HG03378 (cell line): ENCODE data around the gene ANKRD35.
"Not testable (repeated sequence)": the region's sequence is repeated elsewhere in the genome, so short reads cannot be mapped to it uniquely, and the experiment has no call there.

ENCODE experiments used
- ATAC-seq: cut with Tn5 transposase; IDR thresholded peaks from one replicate; pipeline ENCODE4 v1.9.1; 2021; ENCODE audit warnings: mild to moderate bottlenecking, moderate library complexity; ENCODE audit not compliant: unreplicated experiment

ANKRD35 gene

GRCh38 chr1:145858901-145859490 lies 26.7 kb downstream of the ANKRD35 start, which contains the start of gene PIAS3:
PIAS3 (minus strand) TSS chr1:145859081; CDS start chr1:145858990, 91 bp downstream.
- ATAC-seq = peak; percentile 56

- ATAC-seq = no peak
These were observed 27.3 kb downstream of the ANKRD35 start for GRCh38 chr1:145858238-145858900.

- ATAC-seq = no peak
These were observed 28.5 kb downstream of the ANKRD35 start for GRCh38 chr1:145857170-145857569.

GRCh38 chr1:145855426-145855948 lies 30.2 kb downstream of the ANKRD35 start:
- ATAC-seq = no peak

GRCh38 chr1:145849356-145850160 lies 36.1 kb downstream of the ANKRD35 start:
- no peak for ATAC-seq

- no peak for ATAC-seq
These were observed 37.8 kb downstream of the ANKRD35 start for GRCh38 chr1:145847827-145848226.

- no peak for ATAC-seq
These were observed 39.5 kb downstream of the ANKRD35 start for GRCh38 chr1:145846201-145846612.

- ATAC-seq = peak; percentile 46
These were observed 40.0 kb downstream of the ANKRD35 start, which contains the start of gene NUDT17 for GRCh38 chr1:145845514-145846161. NUDT17 (plus strand) TSS chr1:145845630; CDS start chr1:145845641, 11 bp downstream.

- ATAC-seq = peak; percentile 83
These were observed 40.5 kb downstream of the ANKRD35 start for GRCh38 chr1:145845144-145845513.

- no peak for ATAC-seq
These were observed 42.6 kb downstream of the ANKRD35 start for GRCh38 chr1:145843031-145843430.

GRCh38 chr1:145837656-145838055 lies 48.0 kb downstream of the ANKRD35 start:
- ATAC-seq = no peak

- not testable (repeated sequence) for ATAC-seq
These were observed 54.9 kb downstream of the ANKRD35 start for GRCh38 chr1:145830810-145831209.

GRCh38 chr1:145828367-145829026 lies 57.2 kb downstream of the ANKRD35 start:
- ATAC-seq = no peak

GRCh38 chr1:145827966-145828365 lies 57.7 kb downstream of the ANKRD35 start:
- ATAC-seq = no peak

GRCh38 chr1:145826030-145826429 lies 59.6 kb downstream of the ANKRD35 start:
- no peak for ATAC-seq

GRCh38 chr1:145824499-145824842 lies 61.2 kb downstream of the ANKRD35 start:
- no peak for ATAC-seq

GRCh38 chr1:145823565-145824498 lies 61.8 kb downstream of the ANKRD35 start, which contains the start of the genes POLR3C and RNF115:
POLR3C (plus strand) TSS chr1:145824200; CDS start chr1:145825777, 1,577 bp downstream.
RNF115 (minus strand) TSS chr1:145824095; CDS start chr1:145823873, 222 bp downstream.
- peak; percentile 71 for ATAC-seq

- not testable (repeated sequence) for ATAC-seq
These were observed 62.8 kb downstream of the ANKRD35 start for GRCh38 chr1:145822779-145823331.

GRCh38 chr1:145818095-145818494 lies 67.6 kb downstream of the ANKRD35 start:
- ATAC-seq = peak; percentile 46
